Stomach (tissue), 4 donors: Measurements from ENCODE around the gene TMEM98.

Experiments used
- EP300 ChIP-seq: sonication (generic); formaldehyde crosslinking; IDR thresholded peaks from one replicate; pipeline ENCODE4 v1.6.1; 2017; ENCODE audit warnings: antibody characterized with exemption
- POLR2A ChIP-seq, 4 donors: fragments of 450-650 bp; IDR thresholded peaks; one replicate each; pipeline ENCODE4 v1.6.1; 2016; ENCODE audit warnings: antibody characterized with exemption in 4 of 4, control low read depth in 2 of 4, mild to moderate bottlenecking in 1 of 4, moderate library complexity in 1 of 4
- POLR2AphosphoS5 ChIP-seq, 3 donors: sonication (generic); formaldehyde crosslinking; IDR thresholded peaks; one replicate each; pipeline ENCODE4 v1.6.1; 2016; ENCODE audit warnings: antibody characterized with exemption in 3 of 3
- TF ChIP-seq, protein P1 (sequence below), 7 experiments: fragments of 450-650 bp in 4 of 7; fragments of 200-600 bp in 3 of 7; sonication (generic) in 3 of 7; IDR thresholded peaks; one replicate each; pipeline ENCODE4 v1.5.1; 2016 to 2019; ENCODE audit warnings: antibody characterized with exemption in 7 of 7, control low read depth in 2 of 7, mild to moderate bottlenecking in 1 of 7

- TF ChIP-seq, protein P1, sequence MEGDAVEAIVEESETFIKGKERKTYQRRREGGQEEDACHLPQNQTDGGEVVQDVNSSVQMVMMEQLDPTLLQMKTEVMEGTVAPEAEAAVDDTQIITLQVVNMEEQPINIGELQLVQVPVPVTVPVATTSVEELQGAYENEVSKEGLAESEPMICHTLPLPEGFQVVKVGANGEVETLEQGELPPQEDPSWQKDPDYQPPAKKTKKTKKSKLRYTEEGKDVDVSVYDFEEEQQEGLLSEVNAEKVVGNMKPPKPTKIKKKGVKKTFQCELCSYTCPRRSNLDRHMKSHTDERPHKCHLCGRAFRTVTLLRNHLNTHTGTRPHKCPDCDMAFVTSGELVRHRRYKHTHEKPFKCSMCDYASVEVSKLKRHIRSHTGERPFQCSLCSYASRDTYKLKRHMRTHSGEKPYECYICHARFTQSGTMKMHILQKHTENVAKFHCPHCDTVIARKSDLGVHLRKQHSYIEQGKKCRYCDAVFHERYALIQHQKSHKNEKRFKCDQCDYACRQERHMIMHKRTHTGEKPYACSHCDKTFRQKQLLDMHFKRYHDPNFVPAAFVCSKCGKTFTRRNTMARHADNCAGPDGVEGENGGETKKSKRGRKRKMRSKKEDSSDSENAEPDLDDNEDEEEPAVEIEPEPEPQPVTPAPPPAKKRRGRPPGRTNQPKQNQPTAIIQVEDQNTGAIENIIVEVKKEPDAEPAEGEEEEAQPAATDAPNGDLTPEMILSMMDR (IDR thresholded peaks at IDR 0.05): no peak
- TF ChIP-seq POLR2A (IDR thresholded peaks at IDR 0.05): no peak
- TF ChIP-seq EP300: no peak
- TF ChIP-seq POLR2AphosphoS5 (IDR thresholded peaks at IDR 0.05): no peak
Observed at GRCh38 chr17:32903774-32904673, 23.9 kb upstream of the TMEM98 start.
